GM23338 (cell line): ENCODE results near the gene AP1B1. TPM values are rescaled to one million over a fixed set of nuclear protein-coding genes. Genes with fewer than 3 reads are reported as not detected.

Experiments
- ATAC-seq: fragments of 200-7000 bp; cut with Tn5 transposase; 3 replicates; pipeline ENCODE4 v1.9.1; 2020
- DNase-seq: peaks from one replicate; pipeline ENCODE4 v3.0.0-alpha.2; 2015; ENCODE audit warnings: low spot score
- H2AFZ ChIP-seq: fragments of 200-600 bp; sonication (generic); 2 replicates; pipeline ENCODE4 v1.8.0; 2016; ENCODE audit warnings: antibody characterized with exemption, mild to moderate bottlenecking, moderate library complexity
- H3F3A ChIP-seq: fragments of 200-600 bp; sonication (generic); replicated peaks from 2 replicates; pipeline ENCODE4 v1.8.0; 2017; ENCODE audit warnings: antibody characterized with exemption, mixed run types, low read depth
- H3K27ac ChIP-seq: fragments of 200-600 bp; sonication (generic); 2 replicates; pipeline ENCODE4 v1.6.1; 2016; ENCODE audit warnings: low read depth
- H3K27me3 ChIP-seq: fragments of 200-600 bp; sonication (generic); 2 replicates; pipeline ENCODE4 v1.8.0; 2016; ENCODE audit warnings: mild to moderate bottlenecking, mixed run types, moderate library complexity; ENCODE audit not compliant: insufficient read depth
- H3K36me3 ChIP-seq: fragments of 200-600 bp; sonication (generic); 2 replicates; pipeline ENCODE4 v1.8.0; 2016; ENCODE audit warnings: mild to moderate bottlenecking; ENCODE audit not compliant: insufficient read depth
- H3K4me1 ChIP-seq: fragments of 200-600 bp; sonication (generic); 2 replicates; pipeline ENCODE4 v1.8.0; 2016; ENCODE audit warnings: mild to moderate bottlenecking, moderate library complexity; ENCODE audit not compliant: insufficient read depth
- H3K4me2 ChIP-seq: fragments of 200-600 bp; sonication (generic); 2 replicates; pipeline ENCODE4 v1.7.1; 2017; ENCODE audit warnings: mixed run types
- H3K4me3 ChIP-seq: fragments of 200-600 bp; sonication (generic); 2 replicates; pipeline ENCODE4 v1.6.1; 2016; ENCODE audit warnings: mixed run types
- H3K79me2 ChIP-seq: fragments of 200-600 bp; sonication (generic); replicated peaks from 2 replicates; pipeline ENCODE4 v1.8.0; 2017; ENCODE audit warnings: mild to moderate bottlenecking; ENCODE audit not compliant: insufficient read depth
- H3K9me2 ChIP-seq: fragments of 200-600 bp; sonication (generic); 2 replicates; pipeline ENCODE4 v1.8.0; 2017; ENCODE audit not compliant: insufficient read depth
- H4K20me1 ChIP-seq: fragments of 200-600 bp; sonication (generic); replicated peaks from 2 replicates; pipeline ENCODE4 v1.8.0; 2017; ENCODE audit warnings: mild to moderate bottlenecking; ENCODE audit not compliant: insufficient read depth
- H3K27ac Mint-ChIP-seq: 2 replicates; pipeline ENCODE4 v1.8.0; 2020; ENCODE audit warnings: inconsistent platforms, mild to moderate bottlenecking, moderate library complexity, mixed read lengths
- H3K27me3 Mint-ChIP-seq: 3 replicates; pipeline ENCODE4 v1.8.0; 2022; ENCODE audit warnings: low read depth, mild to moderate bottlenecking, moderate library complexity, mixed read lengths, inconsistent platforms; ENCODE audit not compliant: insufficient read depth, poor library complexity
- H3K36me3 Mint-ChIP-seq: 3 replicates; pipeline ENCODE4 v1.8.0; 2021; ENCODE audit warnings: low read depth, mild to moderate bottlenecking, inconsistent platforms, moderate library complexity, mixed read lengths
- H3K4me1 Mint-ChIP-seq: 3 replicates; pipeline ENCODE4 v1.8.0; 2020; ENCODE audit warnings: mild to moderate bottlenecking, inconsistent platforms, mixed read lengths
- H3K4me3 Mint-ChIP-seq: 3 replicates; pipeline ENCODE4 v1.8.0; 2021; ENCODE audit warnings: moderate library complexity, mild to moderate bottlenecking, inconsistent platforms, mixed read lengths
- H3K9me3 Mint-ChIP-seq: 3 replicates; pipeline ENCODE4 v1.8.0; 2020; ENCODE audit warnings: moderate library complexity, mild to moderate bottlenecking, inconsistent platforms, mixed read lengths
- CREB1 ChIP-seq: fragments of 250-450 bp; sonication (Bioruptor Pico); IDR thresholded peaks from 2 replicates; pipeline ENCODE4 v1.5.0; 2020; ENCODE audit warnings: low read depth, mild to moderate bottlenecking, moderate library complexity
- CTCF ChIP-seq, 2 experiments: fragments of 200-600 bp in 1 of 2; sonication (generic) in 1 of 2; conservative IDR thresholded peaks; 2 replicates each; pipeline versions ENCODE4 v1.5.1 to v1.6.1; 2016 to 2017; ENCODE audit warnings: antibody characterized with exemption in 2 of 2, low read depth in 2 of 2, mild to moderate bottlenecking in 2 of 2, moderate library complexity in 1 of 2
- ETS1 ChIP-seq: IDR thresholded peaks from 2 replicates; pipeline ENCODE4 v1.6.1; 2016; ENCODE audit warnings: antibody characterized with exemption
- EZH2 ChIP-seq: fragments of 200-600 bp; sonication (generic); IDR thresholded peaks from one replicate; pipeline ENCODE4 v1.8.0; 2017; ENCODE audit warnings: antibody characterized with exemption, mild to moderate bottlenecking, low read depth; ENCODE audit not compliant: unreplicated experiment
- EZH2phosphoT487 ChIP-seq: fragments of 200-600 bp; sonication (generic); IDR thresholded peaks from one replicate; pipeline ENCODE4 v1.8.1; 2018; ENCODE audit warnings: antibody characterized with exemption; ENCODE audit not compliant: unreplicated experiment
- JUNB ChIP-seq: IDR thresholded peaks from one replicate; pipeline ENCODE4 v1.6.1; 2016; ENCODE audit warnings: antibody characterized with exemption; ENCODE audit not compliant: unreplicated experiment
- NANOG ChIP-seq: IDR thresholded peaks from 2 replicates; pipeline ENCODE4 v1.6.1; 2016; ENCODE audit warnings: antibody characterized with exemption, borderline replicate concordance
- POLR2AphosphoS5 ChIP-seq: IDR thresholded peaks from 2 replicates; pipeline ENCODE4 v1.6.1; 2016; ENCODE audit warnings: antibody characterized with exemption, low read depth
- REST ChIP-seq: IDR thresholded peaks from one replicate; pipeline ENCODE4 v1.6.1; 2018; ENCODE audit warnings: antibody characterized with exemption; ENCODE audit not compliant: unreplicated experiment
- STAT1 ChIP-seq: IDR thresholded peaks from one replicate; pipeline ENCODE4 v1.6.1; 2016; ENCODE audit warnings: antibody characterized with exemption; ENCODE audit not compliant: unreplicated experiment
- ZNF114 ChIP-seq: fragments of 250-450 bp; sonication (Bioruptor Pico); IDR thresholded peaks from 2 replicates; pipeline ENCODE4 v1.5.0; 2020; ENCODE audit warnings: mild to moderate bottlenecking, moderate library complexity
- ZNF331 ChIP-seq: fragments of 250-450 bp; sonication (Bioruptor Pico); IDR thresholded peaks from 2 replicates; pipeline ENCODE4 v1.5.0; 2020; ENCODE audit warnings: low read depth, mild to moderate bottlenecking, moderate library complexity
- ZNF462 ChIP-seq: fragments of 250-450 bp; sonication (Bioruptor Pico); IDR thresholded peaks from 2 replicates; pipeline ENCODE4 v1.5.0; 2020; ENCODE audit warnings: mild to moderate bottlenecking, moderate library complexity
- polyA plus RNA-seq: library from polyadenylated mRNA; unstranded; fragments of >200 nt; fragmentation: Nextera tagmentation; extraction: Ambion mirVana; gene quantifications from 2 replicates; pipeline ENCODE4 v1.2.1, GENCODE V29; 2016
- total RNA-seq: library from RNA; depleted of rRNA; stranded (reverse); fragments of >200 nt; shearing (Covaris generic); gene quantifications from 2 replicates; pipeline ENCODE4 v1.2.3, GENCODE V29; 2014

The AP1B1 gene
- total and polyA plus RNA-seq, 2 experiments from 2014 or later: 19.5 to 74.4 TPM

GRCh38 chr22:29330753-29331152, 57.6 kb downstream of the AP1B1 start:
- H3K27ac Mint-ChIP-seq: no peak overlapping the region

More at GRCh38 chr22:29330753-29331152, 57.6 kb downstream of the AP1B1 start:
- TF ChIP-seq ETS1 (no peak), NANOG (no peak), CREB1 (CRISPR knock-in tag) (no peak), CTCF (conservative IDR thresholded peaks at IDR 0.05; ENCODE audit: low read depth in 2 of 2) (no peak), STAT1 (no peak), EZH2phosphoT487 (no peak), POLR2AphosphoS5 (no peak), ZNF462 (CRISPR knock-in tag) (no peak), ZNF114 (no peak), JUNB (no peak), EZH2 (no peak), REST (no peak), ZNF331 (CRISPR knock-in tag) (no peak)
- Mint-ChIP-seq H3K36me3 (peaks cover 7% of the 10 kb centered on the region), H3K9me3 (no peaks in the 10 kb centered on the region), H3K27me3 (peaks cover 8% of the 10 kb centered on the region), H3K4me3 (no peak overlapping the region), H3K4me1 (peaks cover 6% of the 10 kb centered on the region; the same call in 1 of the 3 replicates)
- H2AFZ ChIP-seq: no peak overlapping the region
- no peak overlapping the region for H3K4me2 ChIP-seq
- H3K79me2 ChIP-seq: no peaks in the 10 kb centered on the region
- no peaks in the 10 kb centered on the region for H3K36me3 ChIP-seq
- no peak overlapping the region for H3K4me3 ChIP-seq
- H4K20me1 ChIP-seq: no peaks in the 10 kb centered on the region
- no peaks in the 10 kb centered on the region for H3F3A ChIP-seq
- no peaks in the 10 kb centered on the region for H3K4me1 ChIP-seq
- 0 out of 3 replicates have a peak, but pooled peaks have one; percentile 14 for ATAC-seq
- H3K27ac ChIP-seq: no peak overlapping the region
- no peak for DNase-seq
- no peaks in the 10 kb centered on the region for H3K27me3 ChIP-seq
- H3K9me2 ChIP-seq: no peaks in the 10 kb centered on the region
